Measurements from ENCODE around the gene KLKB1.

The KLKB1 gene

GRCh38 chr4:186191200-186192065, 35.9 kb upstream of the KLKB1 start, which contains the start of gene CYP4V2 (continued):
- TF ChIP-seq ZNF610 (tag by site-specific recombination; IDR thresholded peaks at IDR 0.05; ENCODE audit: borderline replicate concordance) (no peak), ZNF777 (tag by site-specific recombination; IDR thresholded peaks at IDR 0.05; ENCODE audit: borderline replicate concordance) (no peak; the same call in 1 of the 2 replicates), IKZF3 (tag by site-specific recombination; IDR thresholded peaks at IDR 0.05) (0 out of 2 replicates have a peak, but pooled peaks have one; percentile 9), ZNF114 (tag by site-specific recombination; IDR thresholded peaks at IDR 0.05) (no peak), ZNF324 (tag by site-specific recombination; IDR thresholded peaks at IDR 0.05) (0 out of 2 replicates have a peak, but pooled peaks have one; percentile 29), ZNF148 (tag by site-specific recombination; IDR thresholded peaks at IDR 0.05; ENCODE audit: borderline replicate concordance) (no peak), YY2 (tag by site-specific recombination; IDR thresholded peaks at IDR 0.05) (no peak), BCL11B (tag by site-specific recombination; IDR thresholded peaks at IDR 0.05; ENCODE audit: low read depth) (0 out of 2 replicates have a peak, but pooled peaks have one; percentile 52), ZNF391 (tag by site-specific recombination; IDR thresholded peaks at IDR 0.05; ENCODE audit: borderline replicate concordance, low read depth) (no peak), ZNF18 (tag by site-specific recombination; IDR thresholded peaks at IDR 0.05) (no peak), ZNF341 (tag by site-specific recombination; IDR thresholded peaks at IDR 0.05; ENCODE audit: low read depth) (peak; percentile 93), ZNF792 (tag by site-specific recombination; IDR thresholded peaks at IDR 0.05) (no peak), ZBTB6 (tag by site-specific recombination; IDR thresholded peaks at IDR 0.05) (no peak), ZNF791 (tag by site-specific recombination; IDR thresholded peaks at IDR 0.05) (no peak), ZIC2 (tag by site-specific recombination; IDR thresholded peaks at IDR 0.05) (peak; percentile 91), ZBTB48 (tag by site-specific recombination; IDR thresholded peaks at IDR 0.05) (peak; percentile 89), PBX3 (CRISPR knock-in tag; IDR thresholded peaks at IDR 0.05) (no peak), ZNF571 (tag by site-specific recombination; IDR thresholded peaks at IDR 0.05) (no peak), SP2 (tag by site-specific recombination; IDR thresholded peaks at IDR 0.05) (peak; percentile 73), ZNF660 (tag by site-specific recombination; IDR thresholded peaks at IDR 0.05) (0 out of 2 replicates have a peak, but pooled peaks have one; percentile 28), ZSCAN4 (tag by site-specific recombination; IDR thresholded peaks at IDR 0.05) (no peak), PRDM1 (tag by site-specific recombination; IDR thresholded peaks at IDR 0.05) (no peak), ZNF677 (tag by site-specific recombination; IDR thresholded peaks at IDR 0.05) (no peak), ZNF223 (tag by site-specific recombination; IDR thresholded peaks at IDR 0.05) (no peak)
- TF ChIP-seq, protein P1, sequence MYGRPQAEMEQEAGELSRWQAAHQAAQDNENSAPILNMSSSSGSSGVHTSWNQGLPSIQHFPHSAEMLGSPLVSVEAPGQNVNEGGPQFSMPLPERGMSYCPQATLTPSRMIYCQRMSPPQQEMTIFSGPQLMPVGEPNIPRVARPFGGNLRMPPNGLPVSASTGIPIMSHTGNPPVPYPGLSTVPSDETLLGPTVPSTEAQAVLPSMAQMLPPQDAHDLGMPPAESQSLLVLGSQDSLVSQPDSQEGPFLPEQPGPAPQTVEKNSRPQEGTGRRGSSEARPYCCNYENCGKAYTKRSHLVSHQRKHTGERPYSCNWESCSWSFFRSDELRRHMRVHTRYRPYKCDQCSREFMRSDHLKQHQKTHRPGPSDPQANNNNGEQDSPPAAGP (tag by site-specific recombination; IDR thresholded peaks at IDR 0.05), result no peak; the same call in 1 of the 2 replicates
- TF ChIP-seq, protein P2, sequence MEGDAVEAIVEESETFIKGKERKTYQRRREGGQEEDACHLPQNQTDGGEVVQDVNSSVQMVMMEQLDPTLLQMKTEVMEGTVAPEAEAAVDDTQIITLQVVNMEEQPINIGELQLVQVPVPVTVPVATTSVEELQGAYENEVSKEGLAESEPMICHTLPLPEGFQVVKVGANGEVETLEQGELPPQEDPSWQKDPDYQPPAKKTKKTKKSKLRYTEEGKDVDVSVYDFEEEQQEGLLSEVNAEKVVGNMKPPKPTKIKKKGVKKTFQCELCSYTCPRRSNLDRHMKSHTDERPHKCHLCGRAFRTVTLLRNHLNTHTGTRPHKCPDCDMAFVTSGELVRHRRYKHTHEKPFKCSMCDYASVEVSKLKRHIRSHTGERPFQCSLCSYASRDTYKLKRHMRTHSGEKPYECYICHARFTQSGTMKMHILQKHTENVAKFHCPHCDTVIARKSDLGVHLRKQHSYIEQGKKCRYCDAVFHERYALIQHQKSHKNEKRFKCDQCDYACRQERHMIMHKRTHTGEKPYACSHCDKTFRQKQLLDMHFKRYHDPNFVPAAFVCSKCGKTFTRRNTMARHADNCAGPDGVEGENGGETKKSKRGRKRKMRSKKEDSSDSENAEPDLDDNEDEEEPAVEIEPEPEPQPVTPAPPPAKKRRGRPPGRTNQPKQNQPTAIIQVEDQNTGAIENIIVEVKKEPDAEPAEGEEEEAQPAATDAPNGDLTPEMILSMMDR (tag by site-specific recombination; IDR thresholded peaks at IDR 0.05), result no peak
- TF ChIP-seq, protein P3, sequence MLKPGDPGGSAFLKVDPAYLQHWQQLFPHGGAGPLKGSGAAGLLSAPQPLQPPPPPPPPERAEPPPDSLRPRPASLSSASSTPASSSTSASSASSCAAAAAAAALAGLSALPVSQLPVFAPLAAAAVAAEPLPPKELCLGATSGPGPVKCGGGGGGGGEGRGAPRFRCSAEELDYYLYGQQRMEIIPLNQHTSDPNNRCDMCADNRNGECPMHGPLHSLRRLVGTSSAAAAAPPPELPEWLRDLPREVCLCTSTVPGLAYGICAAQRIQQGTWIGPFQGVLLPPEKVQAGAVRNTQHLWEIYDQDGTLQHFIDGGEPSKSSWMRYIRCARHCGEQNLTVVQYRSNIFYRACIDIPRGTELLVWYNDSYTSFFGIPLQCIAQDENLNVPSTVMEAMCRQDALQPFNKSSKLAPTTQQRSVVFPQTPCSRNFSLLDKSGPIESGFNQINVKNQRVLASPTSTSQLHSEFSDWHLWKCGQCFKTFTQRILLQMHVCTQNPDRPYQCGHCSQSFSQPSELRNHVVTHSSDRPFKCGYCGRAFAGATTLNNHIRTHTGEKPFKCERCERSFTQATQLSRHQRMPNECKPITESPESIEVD (tag by site-specific recombination; IDR thresholded peaks at IDR 0.05), result no peak

Data from HEK293 (cell line).